GM13976 (cell line): ENCODE measurements around the gene SEMA3A.

ENCODE experiments used
- DNase-seq: peaks from one replicate; pipeline ENCODE4 v3.0.0; 2012; ENCODE audit warnings: low spot score
- CTCF ChIP-seq: IDR thresholded peaks from 2 replicates; pipeline ENCODE4 v1.5.1; 2012; ENCODE audit warnings: borderline replicate concordance, mild to moderate bottlenecking; ENCODE audit not compliant: insufficient read depth; ENCODE audit errors: extremely low read depth, missing control alignments, control extremely low read depth
- in situ Hi-C: fragments of 300-500 bp; cut with MboI; formaldehyde crosslinking; loops from one replicate; pipeline ENCODE4 v1.12.0; 2022; ENCODE audit warnings: low sequenced_read_pairs, mixed read lengths, inconsistent platforms; ENCODE audit not compliant: unreplicated experiment

Gene SEMA3A

GRCh38 chr7:84085147-84085546 is 109.4 kb downstream of the SEMA3A start:
- DNase-seq, result no peak
- TF ChIP-seq CTCF, result no peak
- in situ Hi-C loops, result no loop called here

- TF ChIP-seq CTCF, result no peak
- in situ Hi-C loops, result no loop called here
- no peak for DNase-seq
Observed at GRCh38 chr7:84083846-84084245, 110.7 kb downstream of the SEMA3A start.

GRCh38 chr7:84081973-84082522 is 112.5 kb downstream of the SEMA3A start:
- no peak for DNase-seq
- no peak for TF ChIP-seq CTCF
- in situ Hi-C loops, result no loop called here

- TF ChIP-seq CTCF, result no peak
- DNase-seq, result no peak
- in situ Hi-C loops, result no loop called here
Observed at GRCh38 chr7:84077336-84077735, 117.3 kb downstream of the SEMA3A start.

GRCh38 chr7:84076219-84076618 is 118.4 kb downstream of the SEMA3A start:
- DNase-seq, result no peak
- TF ChIP-seq CTCF, result no peak
- in situ Hi-C loops, result no loop called here

- no peak for DNase-seq
- in situ Hi-C loops, result no loop called here
- no peak for TF ChIP-seq CTCF
Observed at GRCh38 chr7:84073186-84073875, 121.3 kb downstream of the SEMA3A start.

- TF ChIP-seq CTCF, result no peak
- in situ Hi-C loops, result no loop called here
- no peak for DNase-seq
Observed at GRCh38 chr7:84070770-84071169, 123.8 kb downstream of the SEMA3A start.
